Loucy (cell line): ENCODE data around the gene PRR15L.

Experiments
- CTCF ChIP-seq: fragments of 200-600 bp; sonication (generic); conservative IDR thresholded peaks from 2 replicates; pipeline ENCODE4 v1.5.1; 2014; ENCODE audit warnings: mild to moderate bottlenecking, antibody characterized with exemption, low read length
- EZH2phosphoT487 ChIP-seq: fragments of 200-600 bp; IDR thresholded peaks from 2 replicates; pipeline ENCODE4 v1.6.1; 2018; ENCODE audit warnings: antibody characterized with exemption, mild to moderate bottlenecking, moderate library complexity, borderline replicate concordance

GRCh38 chr17:47929218-47930000 is 28.3 kb downstream of the PRR15L start:
- TF ChIP-seq CTCF = no peak
- TF ChIP-seq EZH2phosphoT487 = no peak
